Peyer's patch (tissue), 4 donors: ENCODE results near the gene CFAP20. TPM values are rescaled to one million over a fixed set of nuclear protein-coding genes. Genes with fewer than 3 reads are reported as not detected.

Experiments
- DNase-seq, 3 donors: peaks; one replicate each; pipeline ENCODE4 v3.0.0-alpha.2; 2017 to 2019
- H3K27ac ChIP-seq, 4 donors: fragments of 200-600 bp; sonication (generic); one replicate each; pipeline ENCODE4 v1.5.1; 2016 to 2019
- H3K27me3 ChIP-seq, 2 donors: fragments of 200-600 bp; sonication (generic); one replicate each; pipeline ENCODE4 v1.5.1; 2019
- H3K36me3 ChIP-seq, 3 donors: fragments of 200-600 bp; sonication (generic); one replicate each; pipeline ENCODE4 v1.5.1; 2016 to 2019
- H3K4me1 ChIP-seq, 4 donors: fragments of 200-600 bp; sonication (generic); one replicate each; pipeline ENCODE4 v1.5.1; 2016 to 2019
- H3K4me3 ChIP-seq, 4 donors: fragments of 200-600 bp; sonication (generic); 1 replicate in 3 of 4; 2 replicates in 1 of 4; pipeline ENCODE4 v1.5.1; 2016 to 2019; ENCODE audit warnings: mild to moderate bottlenecking in 1 of 4
- H3K9me3 ChIP-seq, 4 donors: fragments of 200-600 bp; sonication (generic); one replicate each; pipeline ENCODE4 v1.5.1; 2016 to 2019; ENCODE audit warnings: mild to moderate bottlenecking in 1 of 4
- CTCF ChIP-seq, 6 experiments: fragments of 450-650 bp in 4 of 6; fragments of 200-600 bp in 2 of 6; sonication (generic) in 1 of 6; IDR thresholded peaks; one replicate each; pipeline ENCODE4 v1.5.1; 2017 to 2019; ENCODE audit warnings: antibody characterized with exemption in 6 of 6, mild to moderate bottlenecking in 3 of 6, moderate library complexity in 1 of 6
- POLR2A ChIP-seq, 2 donors: fragments of 450-650 bp; IDR thresholded peaks; one replicate each; pipeline ENCODE4 v1.5.1; 2017; ENCODE audit warnings: antibody characterized with exemption in 2 of 2, mild to moderate bottlenecking in 2 of 2, moderate library complexity in 2 of 2
- total RNA-seq, 4 donors: library from RNA; depleted of rRNA; stranded (reverse); fragments of >200 nt; gene quantifications; one replicate each; pipeline ENCODE4 v1.1.0, GENCODE V29; 2016

The CFAP20 gene
- total RNA-seq, 4 donors from 2014 or later, result 5.8 to 47.7 (median 31.1) TPM

- Histone ChIP-seq H3K9me3 (no peaks in the 10 kb centered on the region), H3K4me3 (no peak overlapping the region), H3K27ac (no peak overlapping the region), H3K27me3 (no peaks in the 10 kb centered on the region), H3K4me1 (no peaks in the 10 kb centered on the region), H3K36me3 (no peaks in the 10 kb centered on the region)
- DNase-seq, result no peak
- no peak for TF ChIP-seq POLR2A (IDR thresholded peaks at IDR 0.05)
- TF ChIP-seq CTCF (IDR thresholded peaks at IDR 0.05), result no peak
Measured at GRCh38 chr16:58107228-58107627, 22.0 kb downstream of the CFAP20 start.

GRCh38 chr16:58105631-58106030 is 23.6 kb downstream of the CFAP20 start:
- H3K4me3 ChIP-seq, result no peak overlapping the region
- no peaks in the 10 kb centered on the region for H3K4me1 ChIP-seq
- no peaks in the 10 kb centered on the region for H3K9me3 ChIP-seq
- DNase-seq, result no peak
- H3K36me3 ChIP-seq, result no peaks in the 10 kb centered on the region
- no peak for TF ChIP-seq CTCF (IDR thresholded peaks at IDR 0.05)
- TF ChIP-seq POLR2A (IDR thresholded peaks at IDR 0.05), result no peak
- no peaks in the 10 kb centered on the region for H3K27me3 ChIP-seq
- H3K27ac ChIP-seq, result no peak overlapping the region

- no peak overlapping the region for H3K4me3 ChIP-seq
- DNase-seq, result no peak
- no peaks in the 10 kb centered on the region for H3K36me3 ChIP-seq
- H3K27ac ChIP-seq, result no peak overlapping the region
- no peaks in the 10 kb centered on the region for H3K27me3 ChIP-seq
- no peaks in the 10 kb centered on the region for H3K9me3 ChIP-seq
- TF ChIP-seq CTCF (IDR thresholded peaks at IDR 0.05), result no peak
- no peak for TF ChIP-seq POLR2A (IDR thresholded peaks at IDR 0.05)
- H3K4me1 ChIP-seq, result no peaks in the 10 kb centered on the region
Measured at GRCh38 chr16:58102665-58103392, 26.4 kb downstream of the CFAP20 start.

GRCh38 chr16:58099956-58100300 is 29.3 kb downstream of the CFAP20 start:
- Histone ChIP-seq H3K27ac (no peak overlapping the region), H3K27me3 (no peaks in the 10 kb centered on the region), H3K36me3 (no peaks in the 10 kb centered on the region), H3K4me3 (no peak overlapping the region), H3K9me3 (no peaks in the 10 kb centered on the region), H3K4me1 (no peaks in the 10 kb centered on the region)
- DNase-seq, result no peak
- no peak for TF ChIP-seq CTCF (IDR thresholded peaks at IDR 0.05)
- TF ChIP-seq POLR2A (IDR thresholded peaks at IDR 0.05), result no peak

- Histone ChIP-seq H3K27me3 (no peaks in the 10 kb centered on the region), H3K36me3 (no peaks in the 10 kb centered on the region), H3K9me3 (no peaks in the 10 kb centered on the region), H3K4me3 (no peak overlapping the region), H3K27ac (no peak overlapping the region), H3K4me1 (no peaks in the 10 kb centered on the region)
- DNase-seq, result no peak
- TF ChIP-seq CTCF (IDR thresholded peaks at IDR 0.05) (no peak), POLR2A (IDR thresholded peaks at IDR 0.05) (no peak)
Measured at GRCh38 chr16:58099097-58099955, 29.9 kb downstream of the CFAP20 start.
